ENCODE measurements around the gene ETV4.
A peak's percentile ranks its signal among the peaks of the same experiment; 100 is the strongest.

DNA sequence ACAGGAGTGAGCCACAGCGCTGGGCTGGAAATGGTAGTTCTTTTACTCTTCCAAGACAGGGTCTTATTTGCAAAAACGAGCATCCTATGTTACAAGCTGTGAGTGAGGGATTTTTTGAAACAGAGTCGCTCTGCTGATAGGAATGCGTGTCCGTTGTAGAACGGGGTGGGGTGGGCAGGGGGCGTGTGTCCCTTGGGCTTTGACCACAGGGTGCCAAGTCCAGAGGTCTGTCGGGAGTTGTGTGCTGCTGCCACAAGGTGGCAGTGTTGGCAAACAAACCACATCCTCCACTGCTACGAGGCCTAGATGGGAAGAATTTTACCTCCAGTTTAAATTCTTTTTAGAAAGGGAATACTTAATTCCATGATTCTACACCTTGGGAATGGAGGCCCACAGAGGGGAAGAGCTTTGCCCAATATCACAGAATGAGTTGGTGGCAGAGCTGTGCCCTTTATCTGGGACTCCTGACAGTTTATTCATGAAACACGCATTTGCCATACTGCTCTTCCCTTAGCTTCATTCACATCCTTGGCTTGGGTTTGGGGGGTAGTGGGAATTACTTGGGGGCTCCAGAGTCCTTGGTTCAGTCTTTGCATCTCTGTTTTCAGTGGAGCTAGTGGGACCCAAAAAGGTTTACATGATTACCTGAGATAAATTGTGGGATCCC lies 30.6 kb upstream of the ETV4 start:
- TF ChIP-seq, protein P1, sequence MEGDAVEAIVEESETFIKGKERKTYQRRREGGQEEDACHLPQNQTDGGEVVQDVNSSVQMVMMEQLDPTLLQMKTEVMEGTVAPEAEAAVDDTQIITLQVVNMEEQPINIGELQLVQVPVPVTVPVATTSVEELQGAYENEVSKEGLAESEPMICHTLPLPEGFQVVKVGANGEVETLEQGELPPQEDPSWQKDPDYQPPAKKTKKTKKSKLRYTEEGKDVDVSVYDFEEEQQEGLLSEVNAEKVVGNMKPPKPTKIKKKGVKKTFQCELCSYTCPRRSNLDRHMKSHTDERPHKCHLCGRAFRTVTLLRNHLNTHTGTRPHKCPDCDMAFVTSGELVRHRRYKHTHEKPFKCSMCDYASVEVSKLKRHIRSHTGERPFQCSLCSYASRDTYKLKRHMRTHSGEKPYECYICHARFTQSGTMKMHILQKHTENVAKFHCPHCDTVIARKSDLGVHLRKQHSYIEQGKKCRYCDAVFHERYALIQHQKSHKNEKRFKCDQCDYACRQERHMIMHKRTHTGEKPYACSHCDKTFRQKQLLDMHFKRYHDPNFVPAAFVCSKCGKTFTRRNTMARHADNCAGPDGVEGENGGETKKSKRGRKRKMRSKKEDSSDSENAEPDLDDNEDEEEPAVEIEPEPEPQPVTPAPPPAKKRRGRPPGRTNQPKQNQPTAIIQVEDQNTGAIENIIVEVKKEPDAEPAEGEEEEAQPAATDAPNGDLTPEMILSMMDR (IDR thresholded peaks at IDR 0.05), result peak; percentile 91 to 93 (median 92)
- no peak for TF ChIP-seq POLR2A (IDR thresholded peaks at IDR 0.05)

Data from testis (tissue), 2 donors.